ENCODE results near the gene SVOP.

DNA sequence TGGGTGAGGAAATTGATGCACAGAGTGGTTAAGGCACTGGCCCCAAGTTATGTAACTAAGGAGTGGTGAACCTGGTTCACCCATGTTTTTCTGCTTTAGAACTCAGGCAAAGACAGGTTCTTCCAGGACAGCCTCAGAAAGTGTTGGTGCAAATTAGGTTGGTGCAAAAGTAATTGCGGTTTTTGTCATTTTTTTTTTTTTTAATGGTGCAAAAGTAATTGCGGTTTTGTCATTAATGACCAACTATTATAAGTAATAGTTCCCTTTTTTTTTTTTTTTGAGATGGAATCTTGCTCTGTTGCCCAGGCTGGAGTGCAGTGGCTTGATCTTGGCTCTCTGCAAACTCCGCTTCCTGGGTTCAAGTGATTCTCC, 158.3 kb downstream of the SVOP start:
- TF ChIP-seq POLR2A (IDR thresholded peaks at IDR 0.05; ENCODE audit: low read length) (no peak), GATA1 (IDR thresholded peaks at IDR 0.05; ENCODE audit: low read depth, low read length) (no peak)
